EH (cell line): Measurements from ENCODE around the gene APOL4.
"Not testable (repeated sequence)": the region's sequence is repeated elsewhere in the genome, so short reads cannot be mapped to it uniquely, and the experiment has no call there.

ENCODE experiments used
- DNase-seq: peaks from one replicate; pipeline ENCODE4 v3.0.0-alpha.2; 2015; ENCODE audit warnings: low read depth

APOL4 gene

DNA sequence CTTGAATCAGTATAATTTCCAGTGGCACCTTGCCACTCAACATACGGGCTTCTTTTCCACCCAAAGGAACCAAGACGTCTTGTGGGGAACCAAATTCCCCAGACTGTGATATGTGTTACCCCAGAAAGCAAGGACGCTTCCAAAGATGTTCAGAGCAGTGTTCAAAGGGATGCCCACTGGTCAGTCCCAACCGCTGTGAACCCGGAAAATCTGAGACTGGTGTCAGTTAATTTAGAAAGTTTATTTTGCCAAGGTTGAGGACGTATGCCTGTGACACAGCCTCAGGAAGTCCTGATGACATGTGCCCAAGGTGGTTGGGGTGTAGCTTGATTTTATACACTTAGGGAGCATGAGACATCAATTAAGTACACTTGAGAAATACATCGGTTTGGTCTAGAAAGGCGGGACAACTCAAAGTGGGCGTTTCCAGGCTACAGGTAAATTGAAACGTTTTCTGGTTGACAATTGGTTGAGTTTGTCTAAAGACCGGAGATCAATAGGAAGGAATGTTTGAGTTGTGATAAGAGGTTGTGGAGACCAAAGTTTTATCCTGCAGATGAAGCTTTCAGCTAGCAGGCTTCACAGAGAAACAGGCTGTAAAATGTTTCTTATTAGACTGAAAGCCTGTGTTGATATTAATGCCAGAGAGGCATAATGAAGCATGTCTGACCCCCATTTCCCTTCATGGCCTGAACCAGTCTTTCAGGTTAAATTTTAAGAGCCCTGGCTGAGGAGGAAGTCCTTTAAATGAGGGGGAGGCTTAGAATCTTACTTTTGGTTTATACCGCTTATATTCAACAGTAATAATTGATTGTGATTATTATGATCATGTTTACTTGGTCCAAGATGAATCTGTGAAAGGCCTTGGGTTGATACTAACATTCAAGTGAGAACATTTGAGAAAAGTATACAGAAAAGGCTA is 47.8 kb downstream of the APOL4 start:
- no peak for DNase-seq

GRCh38 chr22:36152821-36153220 is 48.8 kb downstream of the APOL4 start:
- DNase-seq = not testable (repeated sequence)

GRCh38 chr22:36152088-36152487 is 49.5 kb downstream of the APOL4 start:
- no peak for DNase-seq

DNA sequence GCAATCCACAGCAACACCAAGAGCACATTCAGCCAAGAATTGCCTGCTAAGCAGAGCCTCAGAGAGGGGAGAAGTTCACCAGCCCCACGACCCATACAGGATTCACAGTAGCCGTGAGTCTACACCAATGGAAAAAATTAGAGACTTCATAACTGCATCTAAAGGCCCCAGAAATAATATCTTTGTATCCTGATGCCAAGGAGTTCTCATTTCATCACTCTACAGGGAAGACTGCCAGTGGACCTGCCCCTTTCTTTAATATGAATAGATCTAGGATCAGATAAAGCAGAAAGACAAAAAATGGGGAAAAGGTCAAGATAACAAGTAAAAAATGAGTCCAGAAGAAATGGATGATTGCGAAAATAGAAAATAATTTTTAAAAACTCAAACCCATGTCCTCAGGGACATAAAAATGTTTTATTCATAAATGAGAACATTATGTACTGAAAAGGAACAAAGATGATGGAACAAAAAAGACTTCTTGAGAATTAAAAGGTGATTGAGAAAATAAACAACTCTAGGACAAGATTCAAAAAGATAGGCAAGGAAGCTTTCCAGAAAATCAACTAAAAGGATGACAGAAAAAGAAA is 50.5 kb downstream of the APOL4 start:
- peak; percentile 24 for DNase-seq

DNA sequence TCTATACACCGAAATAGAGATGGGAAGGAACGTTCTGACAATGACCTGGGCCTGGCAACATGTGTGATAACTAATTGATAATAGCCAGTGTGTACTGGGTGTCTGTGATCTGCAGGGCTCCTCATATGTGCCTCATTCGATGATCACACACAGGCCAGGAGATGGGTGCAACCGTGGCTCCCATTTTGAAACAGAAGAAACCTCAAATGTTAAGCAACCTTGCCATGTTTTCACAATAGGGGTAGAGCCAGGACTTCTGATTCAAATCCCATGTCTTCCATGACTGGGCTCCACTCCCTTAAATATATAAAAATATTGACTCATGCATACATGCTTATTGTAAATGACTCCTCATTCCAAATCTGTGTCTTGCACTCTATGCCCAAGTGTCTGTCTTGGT is 52.2 kb downstream of the APOL4 start:
- DNase-seq = peak; percentile 36

GRCh38 chr22:36148411-36148810 is 53.2 kb downstream of the APOL4 start:
- DNase-seq = no peak

DNA sequence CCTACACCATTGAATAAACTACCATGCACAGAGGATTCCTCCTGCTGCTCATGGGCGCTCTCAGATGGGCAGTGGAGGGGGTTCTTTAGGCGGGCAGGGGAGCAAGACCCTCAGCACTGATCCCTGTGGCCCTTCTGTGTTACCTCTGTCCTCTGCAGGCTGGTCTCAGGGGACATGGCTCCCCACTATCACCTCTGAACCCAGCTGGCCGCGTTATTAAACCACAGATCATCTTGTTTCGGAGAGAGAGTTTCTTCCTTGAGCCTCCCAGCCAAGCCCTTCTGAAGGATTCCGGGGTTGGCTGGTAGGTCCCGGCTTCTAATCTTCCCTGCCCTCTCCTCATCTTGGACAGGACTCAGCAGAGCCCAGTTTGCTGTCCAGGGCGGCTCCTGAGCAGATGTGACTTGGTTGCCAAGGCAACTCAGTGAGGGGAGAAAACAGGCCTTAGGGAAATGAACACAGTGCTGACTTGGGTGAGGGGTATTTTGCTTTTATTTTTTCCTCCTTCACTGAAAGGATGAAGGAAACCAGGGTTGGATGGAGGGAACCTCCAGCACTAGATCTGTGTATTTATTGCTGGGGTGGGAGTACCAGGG is 54.3 kb downstream of the APOL4 start:
- DNase-seq = no peak

DNA sequence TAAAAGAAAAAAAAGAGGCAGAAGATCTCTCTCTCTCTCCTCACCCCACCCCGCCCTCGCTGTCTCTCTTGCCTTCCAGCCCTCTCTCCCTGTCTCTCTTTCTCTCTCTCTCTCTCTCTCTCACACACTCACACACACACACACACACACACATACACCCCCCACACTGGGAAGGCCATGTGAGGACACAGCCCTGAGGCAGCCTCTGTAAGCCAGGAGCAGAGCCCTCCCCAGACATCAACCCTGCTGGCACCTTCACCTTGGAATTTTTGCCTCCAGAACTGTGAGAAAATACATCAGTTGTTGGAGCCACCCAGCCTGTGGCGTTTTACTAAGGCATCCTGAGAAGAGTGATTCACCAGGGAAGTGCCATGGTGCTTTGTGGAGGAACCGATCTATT is 55.7 kb downstream of the APOL4 start:
- DNase-seq = peak; percentile 67

DNA sequence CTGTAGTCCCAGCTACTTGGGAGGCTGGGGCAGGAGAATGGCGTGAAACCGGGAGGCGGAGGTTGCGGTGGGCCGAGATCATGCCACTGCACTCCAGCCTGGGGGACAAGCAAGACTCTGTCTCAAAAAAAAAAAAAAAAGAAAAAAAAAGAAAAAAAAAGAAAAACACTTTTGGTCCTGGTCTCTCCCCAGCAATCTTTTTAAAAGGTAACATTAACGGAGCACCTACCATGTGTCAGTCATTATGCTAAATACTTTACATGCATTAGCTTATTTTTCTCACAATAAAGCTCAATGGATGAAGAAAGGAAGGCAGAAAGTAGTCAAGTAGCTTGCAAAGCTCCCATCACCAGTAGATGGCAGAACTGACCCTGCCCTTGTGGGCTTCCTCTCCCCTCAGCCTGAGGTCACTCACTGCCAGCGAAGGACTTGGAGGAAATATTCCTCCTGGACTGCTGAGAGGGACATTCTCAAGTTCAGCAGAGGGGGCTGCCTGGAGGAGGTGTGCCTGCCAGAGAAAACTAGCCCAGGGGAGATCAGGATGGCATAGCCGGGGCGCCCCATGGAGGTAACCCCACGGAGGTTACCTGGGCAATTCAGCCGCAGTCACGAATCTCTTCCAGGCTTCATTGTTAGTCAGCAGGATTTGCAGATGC is 56.6 kb downstream of the APOL4 start:
- DNase-seq = peak; percentile 83

DNA sequence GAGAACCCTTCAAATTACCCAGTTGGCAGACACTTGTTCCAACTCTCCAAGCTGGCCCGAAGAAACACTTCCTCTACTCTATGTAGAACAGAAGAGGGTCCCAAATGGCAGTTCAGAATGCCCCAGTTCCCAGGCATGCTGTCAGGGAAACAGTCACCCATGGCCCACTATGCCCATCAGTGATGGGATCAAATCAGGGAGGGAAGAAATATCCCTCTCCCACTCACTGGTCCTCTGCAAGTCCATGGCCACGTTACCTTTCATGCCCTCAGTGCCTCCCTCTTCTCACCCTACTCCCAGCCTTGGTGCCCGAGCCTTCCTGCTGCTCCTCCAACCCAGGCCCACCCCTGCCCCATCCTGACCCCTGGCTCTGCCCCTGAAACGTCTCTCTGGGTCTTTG is 57.7 kb downstream of the APOL4 start:
- no peak for DNase-seq

DNA sequence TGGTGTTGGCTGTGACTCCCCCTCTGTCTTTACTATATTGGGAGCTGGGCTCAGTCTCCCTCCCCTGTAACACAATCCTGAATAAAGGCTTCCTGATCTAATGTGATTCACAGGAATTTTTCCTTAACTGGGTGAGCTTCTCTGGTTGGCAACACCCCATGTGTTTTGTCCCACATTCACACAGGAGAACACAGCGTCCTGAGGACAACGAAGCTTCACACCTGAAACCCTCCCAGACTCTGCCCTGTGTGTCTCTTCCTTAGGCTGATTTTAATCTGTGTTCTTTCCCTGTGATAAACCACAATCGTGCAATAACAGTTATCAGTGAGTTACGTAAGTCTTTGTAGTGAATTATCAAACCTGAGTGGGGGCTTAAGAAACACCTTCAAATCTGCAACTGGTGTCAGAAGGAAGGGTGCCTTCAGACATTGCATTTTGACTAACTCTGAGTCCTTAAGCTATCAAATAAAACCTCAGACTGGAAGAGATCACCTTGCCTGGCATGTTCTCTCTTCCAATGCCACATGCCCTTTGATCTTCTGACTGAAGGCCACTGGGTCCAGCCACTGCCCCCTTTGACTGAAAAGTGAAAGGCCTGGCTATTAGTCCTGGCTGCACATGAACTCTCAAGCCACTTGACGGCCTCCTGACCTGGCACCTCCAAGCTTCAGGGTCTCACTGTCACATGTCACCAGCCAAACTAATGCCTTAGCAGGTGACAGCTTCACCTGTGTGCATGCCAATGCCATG is 58.4 kb downstream of the APOL4 start:
- DNase-seq = no peak

DNA sequence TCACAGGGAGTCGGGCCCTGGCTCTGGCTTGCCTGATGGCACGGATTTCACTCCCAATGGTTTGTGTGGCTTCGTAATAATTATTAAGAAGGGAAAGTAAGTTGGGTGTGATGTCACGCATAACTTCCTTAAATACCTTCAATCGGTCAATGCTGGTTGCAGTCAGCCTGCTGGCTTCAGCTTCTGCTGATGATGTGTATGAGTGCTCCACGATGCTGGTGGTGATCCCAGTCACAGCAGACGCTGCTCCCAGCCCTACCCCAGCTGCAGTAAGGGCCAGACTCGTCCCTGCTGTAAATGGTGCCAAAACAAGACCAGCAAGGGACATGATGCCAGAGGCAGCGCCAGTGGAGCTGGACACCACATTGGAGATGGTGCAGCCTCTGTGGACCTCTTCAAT is 60.1 kb downstream of the APOL4 start:
- no peak for DNase-seq
